ENCODE data around the gene WIPF3.

The WIPF3 gene

DNA sequence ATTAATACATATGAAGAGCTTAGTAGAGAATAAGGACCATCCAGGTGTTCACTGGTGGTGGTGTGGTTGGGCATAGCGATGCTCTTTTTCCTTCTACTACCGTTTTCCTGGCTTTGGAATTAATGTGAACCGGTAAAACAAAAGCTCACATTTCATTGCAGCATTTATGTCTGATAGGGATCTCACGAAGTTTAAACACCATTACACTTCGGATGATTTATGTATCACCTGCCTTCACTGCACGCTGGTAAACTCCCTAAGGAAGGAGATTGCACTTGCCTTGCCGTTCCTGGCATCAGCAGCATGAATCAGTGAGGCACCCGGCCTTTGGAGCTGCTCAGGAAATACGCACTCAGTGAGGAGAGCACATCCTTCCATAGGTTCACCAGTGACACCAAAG, 47.5 kb downstream of the WIPF3 start:
- peaks cover 8% of the 10 kb centered on the region for H3K27me3 Mint-ChIP-seq
- H3K27ac Mint-ChIP-seq, result no peak overlapping the region
- H3K4me3 Mint-ChIP-seq, result no peak overlapping the region
- DNase-seq, result no peak
- ATAC-seq, result no peak
- H3K4me1 Mint-ChIP-seq, result no peaks in the 10 kb centered on the region
- no peaks in the 10 kb centered on the region for H3K9me3 Mint-ChIP-seq

DNA sequence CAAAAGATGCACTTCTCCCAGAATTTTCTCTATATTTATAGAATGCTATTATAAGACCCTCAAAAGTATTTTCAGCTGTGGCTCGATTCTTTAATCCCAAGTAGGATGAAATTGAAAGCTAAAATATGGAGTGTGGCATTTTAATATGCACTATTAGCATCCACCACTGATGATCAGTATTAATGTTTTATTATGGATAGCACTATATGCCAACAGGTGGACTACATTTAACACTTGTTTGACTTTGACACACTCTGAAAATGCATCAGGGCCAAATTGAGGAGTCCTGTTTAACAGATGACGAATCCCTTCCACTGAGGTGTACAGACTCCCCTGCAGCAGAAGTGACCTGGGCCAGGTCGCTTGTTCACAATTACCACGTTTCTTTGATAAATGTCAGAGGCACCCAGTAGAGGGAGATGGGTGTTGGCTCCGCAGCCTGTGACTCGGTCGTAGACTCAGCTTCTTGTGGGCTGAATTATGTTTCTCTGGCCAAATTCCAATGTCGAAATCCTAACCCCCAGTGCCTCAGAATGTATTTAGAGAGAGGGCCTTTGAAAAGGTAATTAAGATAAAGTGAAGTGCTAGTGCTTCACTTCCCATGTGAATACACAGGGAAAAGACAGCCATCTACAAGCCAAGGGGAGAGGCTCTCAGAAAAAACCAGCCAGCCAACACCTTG, 48.1 kb downstream of the WIPF3 start:
- Mint-ChIP-seq H3K27ac (no peak overlapping the region), H3K27me3 (peaks cover 8% of the 10 kb centered on the region), H3K9me3 (no peaks in the 10 kb centered on the region), H3K4me1 (no peaks in the 10 kb centered on the region), H3K4me3 (no peak overlapping the region)
- ATAC-seq (no peak), DNase-seq (no peak)

DNA sequence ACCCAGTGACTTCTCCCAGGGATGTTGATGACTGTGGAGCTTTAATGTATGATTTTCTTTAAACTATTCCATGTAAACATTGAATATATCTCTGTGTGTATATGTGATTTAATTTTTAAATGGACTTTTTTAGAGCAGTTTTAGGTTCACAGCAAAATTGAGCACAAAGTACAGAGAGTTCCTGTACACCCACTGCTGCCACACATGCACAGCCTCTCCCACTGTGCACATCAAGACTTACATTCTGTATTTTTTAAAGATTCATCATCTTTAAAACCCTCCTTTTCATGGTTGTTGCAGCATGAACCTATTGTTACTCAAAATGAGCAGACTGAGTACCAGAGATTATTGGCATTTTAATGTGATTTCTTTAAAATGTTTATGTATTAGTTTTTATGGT, 51.3 kb downstream of the WIPF3 start:
- no peaks in the 10 kb centered on the region for H3K4me1 Mint-ChIP-seq
- H3K27me3 Mint-ChIP-seq, result no peaks in the 10 kb centered on the region
- no peak for DNase-seq
- H3K9me3 Mint-ChIP-seq, result no peaks in the 10 kb centered on the region
- ATAC-seq, result no peak
- H3K27ac Mint-ChIP-seq, result no peak overlapping the region
- H3K4me3 Mint-ChIP-seq, result no peak overlapping the region

DNA sequence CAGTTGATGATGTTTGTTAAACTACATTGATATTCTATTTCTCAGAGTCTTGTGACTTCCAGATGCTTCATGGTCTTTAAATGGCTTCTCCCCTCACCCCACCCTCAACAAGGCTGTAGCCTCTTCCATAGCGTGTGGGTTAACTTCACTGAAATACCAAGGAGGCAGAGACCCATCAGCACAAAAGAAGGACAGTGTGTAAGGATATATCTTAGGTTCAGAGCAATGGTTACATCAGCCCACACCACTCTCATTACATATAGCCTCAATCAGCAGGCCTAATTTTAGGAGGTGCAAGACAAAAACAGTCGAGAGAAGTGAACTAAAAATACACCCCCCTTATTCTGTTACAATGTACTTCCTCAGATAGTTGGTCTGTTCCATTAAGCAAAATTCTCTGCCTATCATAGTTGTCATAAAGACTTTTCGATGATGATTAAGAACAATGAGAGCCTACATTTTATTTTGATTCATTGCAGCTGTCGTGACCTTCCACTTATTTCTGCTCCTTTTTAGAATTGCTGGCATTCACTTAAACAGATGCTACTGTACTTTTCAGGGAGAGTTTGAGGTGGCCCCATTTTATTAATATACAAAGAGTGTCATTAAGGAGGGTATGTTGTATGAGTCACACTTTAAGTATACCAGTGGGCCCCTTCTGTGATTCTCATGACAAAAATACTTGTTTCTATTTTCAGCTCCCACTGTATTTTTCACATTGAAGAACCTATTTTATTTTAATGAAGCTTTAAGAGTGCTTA, 52.1 kb downstream of the WIPF3 start:
- Mint-ChIP-seq H3K4me3 (no peak overlapping the region), H3K9me3 (no peaks in the 10 kb centered on the region), H3K27ac (no peak overlapping the region), H3K4me1 (no peaks in the 10 kb centered on the region), H3K27me3 (no peaks in the 10 kb centered on the region)
- DNase-seq, result no peak
- ATAC-seq, result no peak

DNA sequence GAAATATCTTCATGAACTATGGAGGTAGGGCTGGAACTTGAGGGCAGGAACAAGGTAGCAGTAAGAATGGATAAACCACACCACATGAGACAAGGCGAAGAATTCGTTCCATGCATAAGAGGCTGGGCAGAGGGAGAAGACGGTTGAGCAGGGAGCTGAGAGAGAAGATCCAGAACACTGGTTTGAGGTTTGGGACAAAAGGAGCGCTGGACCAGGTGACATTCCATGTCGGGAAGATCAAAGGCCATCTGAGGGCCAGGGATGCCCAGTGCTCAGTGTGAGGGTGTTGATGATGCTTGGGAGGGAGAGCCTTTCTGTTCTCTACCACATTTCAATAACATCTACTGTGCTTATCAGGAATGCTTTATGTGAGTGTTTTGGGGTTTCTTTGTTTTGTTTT, 52.8 kb downstream of the WIPF3 start:
- Mint-ChIP-seq H3K4me1 (no peaks in the 10 kb centered on the region), H3K4me3 (no peak overlapping the region), H3K9me3 (no peaks in the 10 kb centered on the region), H3K27ac (no peak overlapping the region), H3K27me3 (no peaks in the 10 kb centered on the region)
- DNase-seq (no peak), ATAC-seq (no peak)

DNA sequence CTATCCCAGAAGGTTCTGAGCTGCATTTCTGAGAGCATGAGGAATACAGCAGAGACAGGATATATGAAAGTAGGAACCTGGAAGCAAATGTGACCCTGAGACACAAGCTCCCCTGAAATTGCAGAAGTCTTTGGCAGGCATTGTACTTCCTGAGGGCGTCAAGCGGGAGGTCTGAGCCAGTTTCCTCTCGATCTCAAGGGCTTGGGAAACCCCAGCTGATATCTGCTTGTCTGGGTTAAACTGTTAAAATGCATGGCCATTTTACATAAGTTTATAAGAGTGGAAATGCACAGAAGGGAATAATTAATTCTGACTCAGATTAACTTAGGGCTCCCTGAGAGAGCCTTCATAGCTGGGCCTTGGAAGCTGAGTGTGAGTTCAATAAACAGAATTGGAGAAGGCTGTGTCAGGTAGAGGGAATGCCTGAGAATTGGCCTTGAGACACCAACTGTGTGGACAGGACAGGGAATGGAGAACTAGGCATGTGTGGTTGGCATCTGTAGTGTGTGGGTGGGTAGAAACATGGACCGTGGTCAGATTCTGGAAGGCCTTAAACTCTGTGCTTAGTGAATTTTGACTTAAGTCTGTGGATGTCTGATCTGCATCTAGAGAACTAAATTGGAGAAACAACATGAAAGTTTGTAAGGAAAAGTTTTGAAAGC, 53.3 kb downstream of the WIPF3 start:
- ATAC-seq (no peak), DNase-seq (no peak)
- Mint-ChIP-seq H3K27ac (no peak overlapping the region), H3K4me3 (no peak overlapping the region), H3K27me3 (no peaks in the 10 kb centered on the region), H3K4me1 (no peaks in the 10 kb centered on the region), H3K9me3 (no peaks in the 10 kb centered on the region)

DNA sequence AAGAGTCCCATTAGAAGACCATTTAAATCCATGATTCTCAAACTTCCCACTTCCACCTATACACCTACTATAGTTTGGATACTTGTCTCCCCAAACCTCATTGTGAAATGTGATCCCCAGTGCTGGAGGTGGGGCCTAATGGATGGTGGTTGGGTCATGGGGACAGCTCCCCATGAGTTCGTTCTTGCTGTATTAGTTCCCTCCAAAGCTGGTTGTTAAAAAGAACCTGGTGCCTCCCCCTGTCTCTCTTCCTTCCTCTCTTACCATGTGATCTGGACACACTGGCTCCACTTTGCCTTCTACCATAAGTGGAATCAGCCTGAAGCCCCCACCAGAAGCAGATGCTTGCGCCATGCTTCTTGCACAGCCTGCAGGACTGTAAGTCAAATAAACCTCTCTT, 53.9 kb downstream of the WIPF3 start:
- H3K4me1 Mint-ChIP-seq, result no peaks in the 10 kb centered on the region
- no peak for ATAC-seq
- H3K27ac Mint-ChIP-seq, result no peak overlapping the region
- H3K27me3 Mint-ChIP-seq, result no peaks in the 10 kb centered on the region
- DNase-seq, result no peak
- no peak overlapping the region for H3K4me3 Mint-ChIP-seq
- H3K9me3 Mint-ChIP-seq, result no peaks in the 10 kb centered on the region

DNA sequence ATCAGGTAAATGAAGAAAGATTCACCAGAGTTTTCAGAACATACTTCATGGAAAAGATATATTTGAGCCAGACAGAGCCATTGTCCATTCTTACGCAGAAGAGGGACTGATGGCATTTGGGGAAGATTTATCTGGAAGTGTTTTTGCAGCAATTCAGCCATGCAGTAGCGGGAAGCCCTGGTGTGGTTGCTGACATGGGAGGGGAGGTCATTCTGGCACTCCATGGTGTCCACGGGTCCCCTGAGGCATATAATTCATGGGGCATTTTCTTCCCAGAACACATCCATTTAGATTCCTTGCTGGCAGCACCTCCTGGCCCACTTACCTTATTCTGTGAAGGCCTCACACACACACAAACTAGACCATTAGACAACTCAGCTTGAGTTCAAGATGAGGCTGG, 55.6 kb downstream of the WIPF3 start:
- Mint-ChIP-seq H3K4me3 (no peak overlapping the region), H3K4me1 (peaks cover 6% of the 10 kb centered on the region), H3K27ac (no peak overlapping the region), H3K9me3 (no peaks in the 10 kb centered on the region), H3K27me3 (no peaks in the 10 kb centered on the region)
- ATAC-seq (no peak), DNase-seq (no peak)

DNA sequence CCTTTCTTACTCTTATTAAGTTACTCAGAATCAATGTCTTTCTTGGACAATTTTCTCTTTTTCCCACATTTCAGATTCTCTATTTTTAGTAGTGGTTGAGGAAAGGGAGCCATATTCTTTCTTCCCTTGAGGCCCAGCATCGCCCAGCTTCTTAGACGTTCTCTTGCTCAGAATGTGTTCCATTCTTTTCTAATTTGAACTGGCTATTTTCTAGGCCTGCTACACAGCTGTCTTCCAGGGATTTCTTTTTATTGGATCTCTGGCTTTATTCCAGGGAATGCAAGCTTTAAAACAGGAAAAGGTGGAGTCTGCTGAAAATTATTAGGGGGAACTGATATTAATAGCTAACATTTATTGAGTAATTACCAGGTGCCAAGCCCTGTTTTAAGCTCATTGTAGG, 58.3 kb downstream of the WIPF3 start:
- DNase-seq, result no peak
- Mint-ChIP-seq H3K27me3 (no peaks in the 10 kb centered on the region), H3K9me3 (no peaks in the 10 kb centered on the region), H3K27ac (no peak overlapping the region), H3K4me1 (peaks cover 6% of the 10 kb centered on the region), H3K4me3 (no peak overlapping the region)
- ATAC-seq, result no peak

DNA sequence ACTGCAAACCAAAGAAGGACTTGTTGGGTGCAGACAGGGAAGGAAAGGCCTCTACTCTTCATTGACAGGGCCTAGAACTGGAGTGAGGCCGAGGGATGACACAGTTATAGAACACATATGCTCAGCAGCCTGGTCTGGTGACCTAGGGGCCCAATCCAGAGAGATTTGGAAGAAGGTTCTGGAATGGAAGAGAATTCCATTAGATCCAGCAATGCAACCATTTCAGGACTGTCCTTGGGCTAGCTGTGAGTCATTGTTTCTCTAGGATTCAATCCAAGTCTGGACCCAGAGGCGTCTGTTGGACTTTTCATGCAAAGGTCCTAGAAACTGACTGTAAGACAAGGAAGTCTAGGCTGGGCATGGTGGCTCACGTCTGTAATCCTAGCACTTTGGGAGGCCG, 59.2 kb downstream of the WIPF3 start:
- DNase-seq (no peak), ATAC-seq (no peak)
- Mint-ChIP-seq H3K4me1 (peaks cover 6% of the 10 kb centered on the region), H3K27ac (no peak overlapping the region), H3K27me3 (no peaks in the 10 kb centered on the region), H3K4me3 (no peak overlapping the region), H3K9me3 (no peaks in the 10 kb centered on the region)

DNA sequence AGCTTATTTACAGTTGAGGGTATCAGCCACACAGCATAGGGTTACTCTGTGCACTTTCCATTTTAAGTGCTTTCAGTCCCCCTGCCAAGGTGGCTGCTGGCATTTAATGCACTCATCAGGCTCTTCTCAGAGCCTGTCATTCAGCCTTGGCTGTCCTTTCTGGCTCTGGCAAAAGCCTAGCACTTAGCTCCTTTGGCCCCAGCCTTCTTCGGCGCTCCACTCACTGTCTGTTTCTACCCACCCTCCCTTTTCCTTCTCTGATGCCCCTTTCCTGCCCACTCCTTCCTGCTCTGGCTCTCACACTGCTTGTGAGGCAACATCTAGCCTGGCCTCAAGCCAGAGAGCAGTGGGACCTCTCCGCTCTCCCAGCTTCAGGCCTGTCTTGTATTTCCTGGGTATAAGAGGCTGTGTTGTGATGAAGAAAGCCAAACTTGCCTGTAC, 60.2 kb downstream of the WIPF3 start:
- H3K4me3 Mint-ChIP-seq, result no peak overlapping the region
- H3K9me3 Mint-ChIP-seq, result no peaks in the 10 kb centered on the region
- H3K27ac Mint-ChIP-seq, result no peak overlapping the region
- H3K4me1 Mint-ChIP-seq, result peaks cover 6% of the 10 kb centered on the region
- H3K27me3 Mint-ChIP-seq, result no peaks in the 10 kb centered on the region
- ATAC-seq (no peak), DNase-seq (no peak)

DNA sequence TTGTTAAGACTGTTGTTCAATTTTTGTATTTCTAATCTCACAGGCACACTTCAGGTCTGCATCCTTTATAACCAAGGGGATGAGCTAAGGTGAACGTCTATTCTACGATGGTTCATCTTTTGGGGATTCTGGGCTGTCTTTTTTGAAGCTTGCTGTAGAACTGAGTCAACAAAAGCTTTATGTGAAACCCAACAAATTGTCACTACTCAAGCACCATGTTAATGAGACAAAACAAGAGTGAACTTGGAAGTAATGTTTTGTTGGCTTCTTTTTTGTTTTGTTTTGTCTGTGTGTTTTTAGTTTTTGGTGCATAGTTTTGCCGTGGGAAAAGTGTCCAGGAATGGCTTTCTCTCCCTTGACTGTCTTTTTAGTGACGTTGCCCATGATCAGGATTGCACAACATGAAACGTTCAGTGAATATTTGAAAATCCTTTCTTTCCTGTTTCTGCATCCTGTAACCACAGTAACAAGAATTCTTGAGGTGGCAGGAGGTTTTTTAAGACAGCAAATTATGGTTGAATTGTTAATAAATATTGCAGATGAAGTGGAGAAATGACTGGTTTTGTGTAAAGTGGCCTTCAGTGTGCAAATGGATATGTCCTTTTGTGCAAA, 65.6 kb downstream of the WIPF3 start:
- no peak for DNase-seq
- Mint-ChIP-seq H3K9me3 (no peaks in the 10 kb centered on the region), H3K27me3 (peaks cover 7% of the 10 kb centered on the region), H3K4me1 (no peaks in the 10 kb centered on the region), H3K27ac (no peak overlapping the region), H3K4me3 (no peak overlapping the region)
- ATAC-seq, result no peak

DNA sequence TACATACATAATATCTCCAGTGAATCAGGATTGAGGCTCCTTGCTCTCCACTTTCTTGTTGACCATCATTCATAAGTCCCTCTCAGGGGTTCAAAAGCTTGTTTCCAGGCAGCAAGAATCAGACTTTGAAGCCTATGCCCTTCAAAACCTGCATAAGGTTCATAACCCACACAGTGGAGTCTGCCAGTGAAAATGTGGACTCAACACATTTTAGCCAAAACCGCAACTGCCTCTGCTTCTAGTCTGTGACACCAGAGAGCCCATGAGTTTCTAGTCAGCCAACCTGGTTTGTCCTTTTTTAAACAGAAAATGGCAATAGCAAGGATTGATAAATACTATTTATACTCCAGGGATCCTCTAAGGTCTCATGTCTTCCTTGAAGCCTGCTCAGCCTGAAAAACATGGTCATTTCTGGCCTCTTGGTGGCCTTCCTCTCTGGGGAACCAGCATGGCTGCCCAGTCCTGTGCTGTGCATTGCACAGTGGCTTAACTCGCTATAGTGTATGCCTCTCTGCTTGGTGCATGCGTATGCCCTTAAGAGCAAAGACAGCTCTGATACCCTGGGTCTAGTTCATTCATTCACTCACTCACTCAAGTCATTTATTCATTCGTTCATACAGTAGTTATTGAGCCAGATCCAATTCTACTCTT, 67.5 kb downstream of the WIPF3 start:
- H3K9me3 Mint-ChIP-seq, result no peaks in the 10 kb centered on the region

DNA sequence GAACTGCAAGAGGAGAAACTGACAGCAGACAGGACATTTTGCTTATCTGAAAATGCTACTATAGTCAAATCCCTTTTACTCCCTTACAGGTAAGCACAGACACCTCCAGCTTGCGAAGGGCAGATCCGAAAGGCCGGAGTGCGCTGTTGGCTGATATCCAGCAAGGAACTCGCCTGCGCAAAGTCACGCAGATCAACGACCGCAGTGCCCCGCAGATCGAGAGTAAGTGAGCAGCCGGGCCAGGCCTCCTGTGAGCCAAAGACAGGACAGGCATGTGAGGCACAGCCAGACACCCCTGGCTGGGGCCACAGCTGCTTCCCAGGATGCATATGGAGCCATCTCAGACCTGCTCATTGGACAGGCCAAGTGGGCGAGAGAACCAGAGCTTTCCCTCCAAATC, 69.4 kb downstream of the WIPF3 start:
- H3K27me3 Mint-ChIP-seq, result peaks cover 13% of the 10 kb centered on the region
- H3K27ac Mint-ChIP-seq, result no peak overlapping the region
- no peaks in the 10 kb centered on the region for H3K9me3 Mint-ChIP-seq
- DNase-seq, result no peak
- peaks cover 6% of the 10 kb centered on the region for H3K4me1 Mint-ChIP-seq
- no peak for ATAC-seq
- no peak overlapping the region for H3K4me3 Mint-ChIP-seq

More for the DNA sequence above, 67.5 kb downstream of the WIPF3 start:
- DNase-seq (no peak), ATAC-seq (no peak)
- peaks cover 6% of the 10 kb centered on the region for H3K4me1 Mint-ChIP-seq
- no peak overlapping the region for H3K4me3 Mint-ChIP-seq
- peaks cover 13% of the 10 kb centered on the region for H3K27me3 Mint-ChIP-seq
- H3K27ac Mint-ChIP-seq, result no peak overlapping the region

DNA sequence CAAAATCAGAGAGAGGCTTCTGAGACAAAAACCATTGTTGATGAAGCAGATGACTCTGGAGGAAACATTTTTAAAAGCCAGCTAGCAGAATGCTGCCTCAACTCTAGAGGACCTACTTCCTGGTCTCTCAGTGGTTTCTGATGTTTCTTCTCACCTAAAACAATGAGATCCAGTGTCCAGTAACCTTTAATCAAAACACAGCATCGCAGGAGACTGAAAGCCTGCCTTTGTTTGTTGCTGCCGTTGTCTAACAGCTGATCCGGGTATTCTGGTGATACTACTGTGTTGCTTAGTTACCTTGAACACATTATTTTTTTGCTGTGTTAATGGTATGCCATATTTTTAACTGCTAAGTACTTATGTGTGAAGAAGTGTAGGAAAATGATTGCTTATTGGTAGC, 70.9 kb downstream of the WIPF3 start:
- no peak overlapping the region for H3K27ac Mint-ChIP-seq

More for the DNA sequence above, 70.9 kb downstream of the WIPF3 start:
- peaks cover 8% of the 10 kb centered on the region for H3K4me1 Mint-ChIP-seq
- H3K9me3 Mint-ChIP-seq, result no peaks in the 10 kb centered on the region
- H3K4me3 Mint-ChIP-seq, result no peak overlapping the region
- DNase-seq, result no peak
- ATAC-seq, result no peak
- H3K27me3 Mint-ChIP-seq, result peaks cover 13% of the 10 kb centered on the region
